ENCODE measurements around the gene MRPL11.

Gene MRPL11

DNA sequence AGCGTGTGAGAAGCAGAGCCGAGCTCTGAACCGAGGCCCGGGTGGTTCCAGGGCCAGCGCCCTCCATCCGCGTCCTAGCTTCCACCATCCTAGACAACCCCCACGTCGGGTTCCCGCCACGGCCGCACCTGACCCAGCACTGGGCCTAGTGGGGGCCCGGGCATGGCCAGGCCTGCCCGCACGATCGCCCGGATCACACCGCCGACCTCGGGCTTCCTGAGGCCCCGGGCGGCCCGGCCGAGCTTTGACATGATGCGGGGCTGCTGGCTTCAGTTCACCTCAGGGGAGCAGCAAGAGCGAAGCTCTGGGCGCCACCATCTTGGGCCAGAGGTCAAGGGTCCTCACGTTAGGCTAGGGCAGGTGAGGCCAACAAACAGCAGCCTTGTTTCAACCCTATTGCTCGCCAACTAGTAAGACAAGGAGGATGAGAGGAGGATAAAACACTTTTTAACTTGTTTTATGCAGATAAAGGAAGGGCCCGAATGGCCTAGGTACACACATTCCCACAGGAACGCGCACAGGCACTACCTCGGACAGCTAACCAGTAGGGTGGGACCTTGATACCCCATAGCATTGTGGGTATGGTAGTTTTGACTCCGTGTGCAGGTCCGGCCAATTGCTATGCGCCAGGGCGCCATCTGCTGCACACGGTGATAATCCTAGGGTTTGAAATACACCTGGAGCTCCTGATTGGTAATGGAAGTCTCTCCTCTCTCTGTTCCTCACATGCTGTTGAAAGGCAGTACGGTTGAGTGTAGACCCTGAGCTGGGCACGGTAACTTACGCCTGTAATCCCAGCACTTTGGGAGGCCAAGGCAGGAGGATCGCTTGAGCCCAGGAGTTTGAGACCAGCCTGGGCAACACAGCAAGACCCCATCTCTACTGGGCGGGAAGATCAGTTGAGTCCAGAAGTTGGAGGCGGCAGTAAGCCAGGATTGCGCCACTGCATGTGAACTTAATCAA lies at the start of gene MRPL11:
MRPL11 (minus strand) TSS at position 345 of the 963 bp plus-strand sequence; CDS start at position 251, 94 bp downstream.
- DNase-seq: peak; percentile 94 to 98

DNA sequence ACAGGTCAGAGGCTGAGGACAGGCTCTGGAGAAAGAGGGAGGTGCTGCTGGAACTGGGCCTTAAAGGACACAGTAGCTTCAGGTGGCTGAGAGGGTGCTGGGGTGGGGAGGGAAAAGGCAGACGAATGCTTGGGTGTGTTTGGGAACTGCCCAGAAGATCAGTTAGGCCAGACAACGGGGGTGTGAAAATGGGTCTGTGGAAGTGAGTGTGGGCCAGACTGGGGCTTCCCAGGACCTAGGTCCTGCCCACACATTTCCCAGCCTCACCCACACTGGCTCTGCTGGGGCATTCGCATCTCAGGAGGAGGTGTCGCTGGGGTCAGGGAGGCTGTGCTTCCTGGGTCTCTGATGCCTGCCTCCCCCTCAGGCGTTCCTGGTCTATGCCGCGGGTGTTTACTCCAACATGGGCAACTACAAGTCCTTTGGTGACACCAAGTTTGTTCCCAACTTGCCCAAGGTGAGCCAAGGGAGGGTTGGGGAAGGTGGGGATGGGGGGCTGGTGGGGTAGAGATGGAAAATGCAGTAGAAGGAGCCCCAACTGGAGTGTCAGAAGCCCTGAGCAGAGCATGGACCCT lies 46.2 kb upstream of the MRPL11 start:
- no peak for DNase-seq

DNA sequence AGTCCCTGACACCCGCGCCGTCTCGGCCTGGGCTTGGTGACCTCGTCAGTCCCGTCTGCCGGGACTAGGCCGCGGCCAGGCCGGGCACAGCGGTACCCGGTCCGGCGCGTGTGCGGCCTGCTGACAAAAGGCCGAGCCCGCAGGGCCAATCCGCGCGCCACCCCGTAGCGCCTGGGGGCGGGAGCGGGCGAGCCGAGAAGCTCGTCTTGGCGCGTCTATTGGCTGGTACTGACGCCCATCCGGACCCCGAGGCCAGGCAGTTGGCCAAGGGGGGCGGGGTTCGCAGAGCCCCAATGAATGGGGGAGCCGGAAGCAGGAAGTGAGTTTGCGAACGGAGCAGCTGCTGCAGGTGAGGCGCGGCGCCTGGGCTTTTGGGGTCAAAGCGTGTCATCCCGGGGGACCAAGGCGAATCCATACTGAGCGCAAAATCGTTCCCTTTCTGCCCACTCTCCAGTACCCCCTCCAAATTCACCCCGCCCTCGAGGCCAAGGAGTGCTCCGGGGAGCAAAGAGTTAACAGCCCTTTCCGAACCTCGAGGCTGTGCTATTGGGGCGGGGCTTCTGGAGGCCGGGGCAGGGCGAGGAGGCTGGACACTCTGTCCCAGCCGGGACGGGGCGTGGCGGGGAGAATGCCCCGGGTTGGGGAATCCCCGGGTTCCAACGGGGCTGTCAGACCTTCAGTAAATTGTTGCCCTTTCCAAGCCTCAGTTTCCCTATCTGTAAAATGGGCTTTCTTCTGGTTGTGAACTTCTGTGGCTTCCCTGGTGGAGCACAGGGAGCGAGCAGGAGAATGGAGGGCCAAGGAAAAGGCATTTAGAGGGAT lies 41.7 kb upstream of the MRPL11 start, which contains the start of gene DPP3:
DPP3 (plus strand) TSS at position 318 of the 822 bp plus-strand sequence. CDS start 1,767 bp downstream, outside the sequence.
- peak; percentile 95 to 99 for DNase-seq

DNA sequence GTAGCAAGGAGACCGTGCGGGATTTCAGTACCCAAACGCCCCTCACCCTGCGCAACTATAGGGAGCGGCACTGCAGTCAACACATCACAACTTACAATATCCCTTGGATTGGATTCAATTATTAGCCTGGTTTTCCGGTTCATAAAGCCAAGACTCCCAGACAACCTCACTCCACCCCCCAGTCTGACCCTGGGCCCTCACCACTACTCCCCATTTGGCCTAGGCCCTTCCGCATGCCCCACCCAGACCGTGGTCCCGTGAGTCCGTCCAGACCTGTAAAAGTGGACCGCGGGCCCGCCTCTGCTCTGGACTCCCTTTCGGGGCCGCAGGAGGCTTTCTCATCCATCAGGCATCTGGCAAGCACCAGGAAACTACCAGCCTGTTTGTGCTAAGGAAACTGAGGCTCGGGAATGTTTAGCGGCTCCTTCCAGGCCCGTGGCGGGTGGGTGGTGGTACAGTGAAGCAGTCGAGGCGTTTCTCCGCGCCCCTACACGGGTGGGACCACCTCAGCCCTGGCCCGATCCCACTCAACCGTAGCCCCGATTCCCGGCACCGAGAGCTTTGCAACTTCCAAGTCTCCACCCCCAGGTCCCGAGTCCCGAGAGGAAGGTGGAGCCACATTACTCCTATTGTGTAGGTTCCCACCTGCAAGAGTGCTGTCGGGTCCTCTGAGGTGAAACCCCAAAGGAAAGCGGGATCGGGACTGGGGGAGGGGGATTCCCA lies 40.9 kb upstream of the MRPL11 start:
- DNase-seq: peak; percentile 88 to 95

DNA sequence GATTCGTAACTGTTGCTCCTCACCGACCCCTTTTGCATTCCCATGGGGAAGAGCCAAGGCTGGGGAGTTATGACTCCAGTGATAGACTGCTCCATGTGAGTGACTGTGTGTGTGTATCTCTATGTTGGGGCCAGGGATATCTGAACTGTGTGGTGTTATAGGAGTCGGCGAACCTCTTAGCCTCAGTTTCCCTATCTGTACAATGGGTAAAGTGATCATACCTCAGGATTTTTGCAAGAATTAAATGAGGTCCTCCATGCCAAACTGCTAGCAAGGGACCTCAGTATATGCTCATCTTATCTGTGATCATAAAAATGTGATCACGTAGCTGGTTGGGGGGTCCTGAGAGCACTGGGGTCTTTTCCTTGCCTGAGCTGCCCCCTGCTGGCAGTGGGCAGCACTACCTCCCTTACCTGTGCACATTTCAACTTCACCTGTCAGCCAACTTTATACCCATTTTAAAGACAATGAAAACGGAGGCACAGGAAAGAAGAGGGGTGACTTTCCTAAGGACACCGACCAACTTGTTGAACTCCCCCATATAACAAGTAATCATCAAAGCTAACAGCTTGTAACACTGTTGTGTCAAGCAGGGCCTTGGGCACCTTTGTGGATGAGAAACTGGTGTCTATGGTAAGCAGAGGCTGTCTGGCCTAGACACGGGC lies 40.2 kb upstream of the MRPL11 start:
- peak; percentile 28 to 63 for DNase-seq

DNA sequence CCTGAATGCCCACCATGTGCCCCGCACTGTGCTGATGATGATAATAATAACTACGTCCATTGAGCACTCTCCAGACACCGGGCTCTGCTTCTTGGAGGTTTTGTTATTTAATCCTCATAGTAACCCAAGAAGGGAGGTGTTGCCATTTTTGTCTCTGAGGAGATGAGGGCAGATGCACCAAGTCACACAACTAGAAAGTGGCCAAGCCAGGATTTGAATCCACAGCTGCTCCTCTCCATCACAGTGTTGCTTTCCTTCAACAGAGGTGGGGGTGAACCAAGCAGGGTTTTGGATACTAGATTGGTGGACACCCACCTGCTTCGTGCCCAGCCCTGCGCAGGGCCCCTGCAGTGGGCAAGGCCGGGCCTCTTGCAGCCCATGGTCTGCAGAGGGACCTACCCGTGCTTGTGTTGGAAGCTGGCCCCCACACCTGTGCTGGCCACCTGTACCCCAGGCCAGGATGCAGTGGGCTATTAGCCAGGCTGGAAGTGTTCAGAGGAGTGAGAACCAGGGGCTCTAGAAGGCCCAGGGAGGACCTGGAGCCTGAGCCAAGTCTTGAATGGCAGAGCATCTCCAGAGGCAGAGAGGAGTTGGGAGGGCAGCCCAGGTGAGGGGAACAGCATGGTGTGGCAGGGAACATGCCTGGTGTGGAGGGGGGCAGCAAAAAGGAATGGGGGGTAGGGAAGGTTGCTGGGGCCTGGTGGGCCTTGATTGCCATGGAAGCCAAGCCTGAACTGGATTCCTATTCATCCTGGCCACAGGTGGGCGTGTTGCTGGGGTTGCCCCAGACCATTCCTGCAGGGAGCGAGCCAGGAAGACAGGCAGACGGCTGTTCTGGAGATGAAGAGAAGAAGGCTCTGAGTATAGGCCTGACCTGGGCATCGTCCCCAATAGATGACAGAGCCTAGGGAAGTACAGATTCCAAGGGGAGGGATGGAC lies 38.9 kb upstream of the MRPL11 start:
- DNase-seq: no peak

DNA sequence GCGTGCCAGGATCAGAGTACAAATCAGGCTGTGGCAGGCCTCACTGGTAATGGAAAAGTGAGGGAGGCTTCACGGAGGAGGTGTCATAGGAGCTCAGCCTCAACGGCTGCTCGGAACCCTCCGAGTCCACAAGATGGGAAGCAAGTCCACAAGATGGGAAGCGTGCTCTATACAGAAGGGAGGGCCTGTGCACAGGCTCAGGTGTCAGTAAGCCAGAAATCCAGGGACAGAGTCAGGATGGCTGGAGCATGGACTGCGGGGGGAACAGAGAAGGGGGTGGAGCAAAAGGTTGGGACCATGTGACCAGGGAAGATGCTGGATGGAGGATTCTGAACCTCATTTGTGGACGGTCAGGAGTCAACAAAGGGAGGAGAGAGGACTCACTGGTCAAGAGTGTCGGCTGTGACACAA lies 38.2 kb upstream of the MRPL11 start:
- peak in 1 of 2 experiments; percentile 43 for DNase-seq

DNA sequence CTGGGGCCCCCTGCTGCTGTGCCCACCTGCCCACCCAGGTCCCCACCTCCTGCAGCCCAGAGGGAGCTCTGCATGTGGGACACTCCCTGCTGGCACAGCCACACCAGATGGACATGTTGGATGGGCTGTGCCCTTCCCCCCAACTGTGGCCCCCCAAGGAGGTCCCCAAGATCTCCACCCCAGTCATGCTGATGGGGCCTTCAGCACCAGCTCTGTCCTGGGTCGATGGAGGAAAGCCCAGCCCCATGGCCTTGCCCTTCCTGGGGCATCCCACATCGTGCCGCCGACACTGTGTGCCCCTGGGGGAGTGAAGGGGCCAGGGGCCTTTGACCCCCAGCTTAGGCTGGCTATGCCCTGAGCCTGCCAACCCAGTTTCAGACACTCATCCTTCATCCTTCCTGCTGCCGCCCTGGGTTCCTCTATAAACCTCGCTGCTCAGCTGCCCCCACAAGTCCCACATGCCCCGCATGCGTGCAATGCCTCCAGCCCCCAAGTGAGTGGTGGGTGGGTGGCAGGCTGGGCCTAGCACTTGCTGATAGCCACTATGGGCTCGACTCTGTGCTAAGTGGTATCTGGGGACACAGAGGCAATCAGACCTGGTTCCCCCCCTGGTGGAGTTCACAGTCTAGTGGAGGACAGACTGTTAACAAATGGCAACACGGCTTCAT lies 37.7 kb upstream of the MRPL11 start:
- no peak for DNase-seq

DNA sequence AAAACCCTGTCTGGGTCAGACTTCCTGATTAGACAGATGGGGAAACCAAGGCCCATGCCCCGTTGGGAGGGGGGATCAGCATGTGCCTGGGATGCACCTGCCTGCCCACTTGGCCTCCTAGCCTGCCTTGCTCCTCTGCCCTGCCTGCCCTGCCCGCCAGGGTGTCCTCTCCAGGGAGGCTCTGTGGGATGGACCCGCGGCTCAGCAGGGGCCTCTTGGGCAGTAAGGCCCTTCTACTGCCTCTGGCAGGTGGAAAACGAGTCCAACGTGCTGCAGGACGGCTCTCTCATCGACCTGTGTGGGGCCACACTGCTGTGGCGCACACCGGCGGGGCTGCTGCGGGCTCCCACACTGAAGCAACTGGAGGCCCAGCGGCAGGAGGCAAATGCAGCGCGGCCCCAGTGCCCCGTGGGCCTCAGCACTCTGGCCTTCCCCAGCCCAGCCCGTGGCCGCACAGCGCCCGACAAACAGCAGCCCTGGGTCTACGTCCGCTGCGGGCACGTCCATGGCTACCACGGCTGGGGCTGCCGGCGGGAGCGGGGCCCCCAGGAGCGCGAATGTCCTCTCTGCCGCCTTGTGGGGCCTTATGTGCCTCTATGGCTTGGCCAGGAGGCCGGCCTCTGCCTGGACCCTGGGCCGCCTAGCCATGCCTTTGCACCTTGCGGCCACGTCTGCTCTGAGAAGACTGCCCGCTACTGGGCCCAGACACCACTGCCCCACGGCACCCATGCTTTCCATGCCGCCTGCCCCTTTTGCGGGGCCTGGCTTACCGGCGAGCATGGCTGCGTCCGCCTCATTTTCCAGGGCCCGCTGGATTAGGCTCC lies 36.9 kb upstream of the MRPL11 start:
- no peak for DNase-seq

DNA sequence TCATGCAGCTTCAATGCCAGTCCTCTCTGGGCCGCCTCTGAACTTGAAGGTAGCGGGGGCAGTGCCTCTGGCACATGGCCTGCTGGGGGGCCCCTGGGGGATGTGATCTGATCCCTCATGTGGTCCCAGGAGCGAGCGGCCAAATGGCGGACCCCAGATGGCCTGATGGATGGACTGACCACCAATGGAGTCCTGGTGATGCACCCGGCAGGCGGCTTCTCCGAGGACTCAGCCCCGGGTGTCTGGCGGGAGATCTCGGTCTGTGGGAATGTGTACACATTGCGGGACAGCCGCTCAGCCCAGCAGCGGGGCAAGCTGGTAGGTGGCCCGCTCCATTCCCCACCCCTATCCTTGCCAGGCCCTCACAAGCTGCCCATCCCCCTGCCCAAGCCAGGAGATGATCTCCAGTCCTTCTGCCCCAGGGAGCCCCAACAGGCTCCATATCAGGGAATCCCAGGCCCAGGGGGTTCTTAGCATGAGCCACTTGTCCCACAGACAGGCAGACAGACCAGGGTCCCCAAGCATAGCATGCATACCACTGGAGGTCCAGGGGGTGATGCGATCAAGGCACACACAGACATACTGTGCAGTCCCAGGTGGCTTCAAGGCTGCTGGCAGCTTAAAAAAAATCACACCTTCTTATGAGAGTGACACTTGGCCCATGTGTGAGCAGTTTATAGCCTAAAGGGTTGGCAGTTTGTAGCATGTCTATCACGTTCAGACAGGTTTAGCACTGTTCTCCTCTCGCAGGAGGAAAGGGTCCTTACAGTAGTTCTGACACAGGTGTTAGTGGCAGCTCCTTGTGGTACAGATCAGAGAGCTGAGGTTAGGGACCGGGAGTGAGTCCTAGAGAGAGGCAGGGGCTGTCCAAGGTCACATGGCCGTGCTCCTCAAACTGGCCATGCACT lies 35.2 kb upstream of the MRPL11 start:
- DNase-seq: no peak

DNA sequence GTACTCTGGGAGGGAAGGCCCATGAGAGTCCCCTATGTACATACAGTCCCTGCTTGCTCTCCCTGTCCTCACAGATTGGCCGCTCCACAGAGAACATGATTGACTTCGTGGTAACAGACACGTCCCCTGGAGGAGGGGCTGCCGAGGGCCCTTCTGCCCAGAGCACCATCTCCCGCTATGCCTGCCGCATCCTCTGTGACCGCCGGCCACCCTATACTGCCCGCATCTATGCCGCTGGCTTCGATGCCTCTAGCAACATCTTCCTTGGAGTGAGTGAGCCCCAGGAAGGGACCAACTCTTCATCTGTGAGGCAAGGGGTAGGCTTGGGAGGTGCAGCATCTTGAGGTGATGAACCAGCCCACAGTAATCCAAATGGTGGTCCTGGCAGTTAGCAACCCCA lies 34.5 kb upstream of the MRPL11 start:
- DNase-seq: no peak

DNA sequence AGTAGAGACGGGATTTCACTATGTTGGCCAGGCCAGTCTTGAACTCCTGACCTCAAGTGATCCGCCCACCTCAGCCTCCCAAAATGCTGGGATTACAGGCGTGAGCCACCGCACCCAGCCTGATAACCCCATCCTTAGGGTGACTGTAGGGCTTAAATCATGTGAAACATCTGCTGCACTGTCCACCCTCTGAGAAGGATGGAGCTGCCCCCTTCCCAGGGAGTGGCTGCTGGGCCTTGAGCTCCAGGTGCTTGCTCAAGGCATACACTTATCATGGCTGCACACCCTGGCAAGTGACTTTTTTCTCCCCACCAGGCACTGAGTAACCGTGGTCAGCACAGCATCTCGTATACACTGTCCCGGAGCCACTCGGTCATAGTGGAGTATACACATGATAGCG lies 33.4 kb upstream of the MRPL11 start:
- DNase-seq: no peak

DNA sequence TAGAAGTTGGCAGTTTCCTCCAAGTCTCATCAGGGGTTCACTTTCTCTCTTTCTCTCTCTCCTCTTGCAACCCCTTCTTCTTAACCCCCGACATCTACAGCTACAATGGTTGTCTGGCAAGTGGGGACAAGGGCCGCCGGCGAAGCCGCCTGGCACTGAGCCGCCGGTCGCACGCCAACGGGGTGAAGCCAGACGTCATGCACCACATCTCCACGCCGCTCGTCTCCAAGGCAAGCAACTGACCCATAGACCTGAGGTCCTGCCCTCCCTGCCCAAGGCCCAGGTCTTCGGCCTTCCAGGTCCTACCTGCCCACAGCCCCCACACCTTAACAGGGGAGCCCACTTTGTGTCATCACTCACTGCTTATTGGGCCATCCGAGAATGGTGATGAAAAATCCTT lies 32.5 kb upstream of the MRPL11 start:
- DNase-seq: no peak

DNA sequence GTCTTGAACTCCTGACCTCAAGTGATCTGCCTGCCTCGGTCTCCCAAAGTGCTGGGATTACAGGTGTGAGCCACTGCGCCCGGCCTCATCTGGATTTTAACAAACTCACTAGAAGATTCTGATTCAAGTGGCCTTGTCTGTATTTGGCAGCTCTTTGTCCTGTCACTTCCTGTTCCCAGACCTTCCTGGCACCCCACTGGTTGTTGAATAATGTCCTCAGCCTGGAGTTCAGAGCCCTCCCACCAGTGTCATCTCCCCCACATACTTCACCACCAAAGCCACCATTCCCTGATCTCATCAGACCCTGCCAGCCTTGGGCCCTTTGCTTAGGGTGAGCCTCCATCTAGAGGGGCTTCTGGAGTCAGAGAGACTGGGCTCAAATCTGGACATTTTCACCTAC lies 31.4 kb upstream of the MRPL11 start:
- no peak for DNase-seq

DNA sequence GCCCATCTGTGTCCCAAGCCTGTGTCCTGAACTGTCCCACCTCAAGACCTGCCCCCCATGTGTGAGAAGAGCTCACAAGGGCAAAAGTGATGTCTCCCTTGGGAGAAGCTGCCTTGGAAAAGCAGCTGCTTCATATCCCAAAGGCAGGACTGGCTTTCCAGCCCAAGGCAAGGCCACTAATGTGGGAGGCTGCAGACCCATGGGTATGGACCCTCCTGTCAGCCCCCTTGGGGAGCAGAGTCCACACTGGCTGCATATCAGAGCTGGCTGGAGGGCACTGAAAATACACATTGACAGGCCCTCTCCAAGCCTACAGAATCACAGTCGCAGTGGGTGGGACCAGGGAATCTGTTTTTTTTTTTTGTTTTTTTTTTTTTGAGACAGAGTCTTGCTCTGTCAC lies 30.8 kb upstream of the MRPL11 start:
- no peak for DNase-seq

DNA sequence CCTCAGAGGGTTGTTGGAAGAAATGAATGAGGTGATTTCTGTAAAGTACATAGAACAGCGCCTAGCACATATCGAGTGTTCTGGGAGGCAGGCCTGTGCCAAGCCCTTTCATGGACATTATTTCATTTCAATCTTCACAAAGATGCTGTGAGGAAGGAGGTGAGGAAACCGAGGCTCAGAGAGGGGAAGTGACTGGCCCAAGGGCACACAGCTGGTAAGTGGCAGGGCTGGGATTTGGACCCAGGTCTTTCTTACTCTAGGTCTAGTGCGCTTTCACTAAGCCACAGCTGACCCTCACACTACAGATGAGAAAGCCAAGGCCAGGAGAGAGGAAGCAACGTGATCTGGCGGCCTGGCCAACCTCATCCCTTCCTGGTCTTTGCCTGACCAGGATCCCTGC lies 30.0 kb upstream of the MRPL11 start:
- no peak for DNase-seq

DNA sequence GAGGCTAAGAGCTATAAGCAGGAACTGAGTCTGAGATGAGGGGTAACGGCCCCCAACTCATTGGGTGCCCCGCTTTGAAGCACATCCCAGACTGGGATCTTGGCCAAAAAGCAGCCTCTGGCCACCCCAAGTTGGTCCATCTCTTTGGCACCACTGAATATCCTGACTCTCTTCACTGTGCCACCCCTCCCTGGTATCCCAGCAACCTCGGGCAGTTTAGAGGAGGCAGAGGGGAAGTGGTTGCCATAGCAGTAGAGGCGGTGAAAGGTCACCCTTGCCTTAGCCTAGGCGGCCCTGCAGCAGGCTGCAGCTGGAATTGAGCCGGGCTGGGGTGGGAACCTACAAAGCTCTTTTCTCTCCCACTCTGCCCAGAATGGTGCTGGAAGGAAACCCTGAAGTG lies 29.1 kb upstream of the MRPL11 start:
- peak; percentile 22 to 52 for DNase-seq

DNA sequence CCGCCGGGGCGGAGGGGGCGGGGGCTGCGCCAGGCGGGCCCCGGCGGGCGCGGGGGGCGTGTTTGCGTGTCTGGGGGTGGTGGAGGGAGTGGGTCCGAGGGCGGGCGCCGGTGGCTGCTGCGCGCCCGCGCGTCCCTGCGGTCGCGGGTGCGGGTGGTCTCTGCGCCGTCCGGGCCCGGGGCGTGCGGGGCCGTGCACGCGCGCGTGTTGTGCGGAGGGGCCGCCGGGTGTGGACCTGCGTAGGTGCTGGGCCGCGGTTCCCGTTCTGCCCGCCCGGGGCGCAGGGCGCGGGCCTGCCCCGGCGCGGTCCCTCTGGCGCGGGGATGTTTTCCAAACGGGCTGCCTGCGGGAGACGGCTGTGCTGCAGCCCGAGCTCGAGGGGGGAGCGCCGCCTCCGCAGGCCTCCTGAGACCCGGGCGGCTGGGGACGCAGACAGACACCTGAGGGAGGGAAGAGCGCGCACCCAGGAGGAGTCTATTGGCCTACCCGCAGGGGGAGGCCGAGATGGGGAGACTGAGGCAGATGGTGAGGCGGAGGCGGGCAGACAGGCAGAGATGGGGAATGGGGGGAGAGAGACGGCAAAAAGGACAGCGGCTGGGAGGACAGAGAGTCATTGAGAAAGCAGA lies 28.5 kb upstream of the MRPL11 start:
- peak in 1 of 2 experiments; percentile 80 for DNase-seq
